NCI-H2081 (cell line): ENCODE measurements around the gene ZSCAN20.
"Not testable (repeated sequence)": the region's sequence is repeated elsewhere in the genome, so short reads cannot be mapped to it uniquely, and the experiment has no call there.

Experiments used
- DNase-seq, 2 experiments: peaks; one replicate each; lab custom pipeline; 2025; lab: John Stamatoyannopoulos, UW

Gene ZSCAN20

DNA sequence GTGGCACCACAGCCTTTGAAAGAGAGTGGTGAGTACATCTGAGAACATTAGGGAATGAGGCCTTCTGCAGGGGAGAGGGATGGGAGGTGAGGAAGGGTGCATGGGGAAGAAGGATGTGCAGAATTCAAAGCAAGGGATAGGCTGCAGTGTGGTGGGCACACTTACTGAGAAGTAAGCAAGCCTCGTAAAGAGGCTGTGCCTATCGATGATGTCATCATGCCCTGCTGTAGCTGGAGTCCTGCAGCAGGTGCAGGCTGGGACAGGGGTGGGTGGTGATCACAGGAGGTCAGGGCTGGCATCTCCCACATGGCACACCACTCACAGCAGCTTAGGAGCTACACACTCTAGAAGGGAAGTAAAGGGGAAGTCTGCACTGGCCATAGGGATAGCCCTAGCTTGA, 16.2 kb downstream of the ZSCAN20 start:
- DNase-seq: no peak

DNA sequence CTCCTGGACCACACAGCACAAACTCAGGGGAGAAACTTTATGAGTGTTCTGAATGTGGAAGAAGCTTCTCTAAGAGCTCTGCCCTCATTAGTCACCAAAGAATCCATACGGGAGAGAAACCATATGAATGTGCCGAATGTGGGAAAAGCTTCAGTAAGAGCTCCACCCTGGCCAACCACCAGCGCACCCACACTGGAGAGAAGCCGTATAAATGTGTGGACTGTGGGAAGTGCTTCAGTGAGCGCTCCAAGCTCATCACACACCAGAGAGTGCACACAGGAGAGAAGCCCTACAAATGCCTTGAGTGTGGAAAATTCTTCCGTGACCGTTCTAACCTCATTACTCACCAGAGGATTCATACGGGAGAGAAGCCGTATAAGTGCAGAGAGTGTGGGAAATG, 22.5 kb downstream of the ZSCAN20 start:
- DNase-seq: no peak

DNA sequence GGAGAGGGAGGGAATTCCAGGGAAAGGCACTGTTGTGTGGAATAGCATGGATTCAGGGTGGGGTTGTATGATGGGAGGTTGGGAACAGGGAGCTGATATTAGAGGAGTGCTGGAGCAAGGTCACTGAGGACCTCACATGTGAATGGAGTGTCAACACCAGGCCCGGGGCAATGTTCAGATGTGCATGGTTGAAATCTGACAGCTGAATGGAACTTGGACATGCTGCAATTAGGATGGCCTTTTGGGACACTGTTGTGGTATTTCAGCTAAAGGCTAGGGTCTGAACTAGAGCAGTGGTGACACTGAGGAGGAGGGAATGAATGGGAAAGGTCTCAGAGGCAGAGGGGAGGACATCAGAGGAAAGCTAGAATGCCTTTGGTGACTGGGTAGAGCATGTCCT, 25.0 kb downstream of the ZSCAN20 start:
- DNase-seq: no peak

DNA sequence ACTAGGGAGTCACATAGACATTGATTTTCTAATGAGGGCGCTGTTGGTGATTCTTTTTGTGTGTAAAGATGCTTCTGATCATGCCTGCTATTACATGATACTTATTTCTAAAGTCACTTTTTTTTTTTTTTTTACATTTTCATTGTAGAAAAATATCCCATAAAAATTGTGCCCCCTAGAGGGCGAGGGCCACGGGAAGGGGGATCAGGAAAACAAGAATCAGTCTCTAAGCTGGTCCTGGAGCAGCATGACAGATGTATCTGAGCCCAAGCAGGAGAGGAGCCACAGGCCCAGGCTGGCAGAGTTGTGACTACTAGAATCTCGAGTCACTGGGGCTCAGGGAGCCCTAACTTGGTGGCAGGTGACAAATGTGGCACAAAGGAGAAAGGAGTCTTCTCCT, 28.1 kb downstream of the ZSCAN20 start:
- no peak for DNase-seq

DNA sequence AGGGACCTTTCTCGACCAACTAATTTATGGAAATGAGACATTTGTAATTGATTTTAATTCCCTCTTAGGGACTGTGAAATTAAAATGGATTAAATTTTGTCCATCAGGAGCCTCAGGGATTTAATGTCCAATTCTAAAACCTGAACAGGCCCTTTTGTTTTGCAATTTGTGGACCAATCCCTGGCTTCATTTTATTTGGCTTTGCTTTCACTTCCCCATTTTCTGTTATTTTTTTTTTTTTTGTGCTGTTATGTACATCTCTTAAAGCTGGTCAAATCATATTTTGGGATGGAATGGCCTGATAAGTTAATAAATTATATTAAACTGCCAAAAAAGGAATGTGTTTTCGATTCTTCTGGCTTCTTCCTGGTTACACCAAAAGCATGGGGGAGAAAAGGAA, 28.9 kb downstream of the ZSCAN20 start:
- DNase-seq: no peak

DNA sequence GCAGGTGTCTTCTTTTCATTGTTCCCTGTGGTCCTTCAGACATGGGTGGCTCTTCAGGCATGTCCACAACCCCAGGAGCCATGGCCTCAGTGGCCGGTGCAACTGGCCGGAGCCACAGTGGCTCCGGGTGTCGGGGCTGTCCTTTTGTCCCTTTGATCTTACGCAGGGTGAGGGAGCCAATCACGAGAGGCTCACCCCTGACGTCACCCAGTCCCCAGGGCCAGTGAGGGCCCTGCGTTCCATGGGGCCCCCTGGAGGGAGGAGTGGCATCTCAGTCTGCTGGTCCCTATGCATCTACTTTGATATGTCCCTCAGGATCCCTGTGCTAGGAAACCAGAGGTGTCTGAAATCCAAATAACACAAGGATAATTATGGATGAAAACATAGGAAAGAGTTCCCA, 29.3 kb downstream of the ZSCAN20 start:
- DNase-seq: no peak

DNA sequence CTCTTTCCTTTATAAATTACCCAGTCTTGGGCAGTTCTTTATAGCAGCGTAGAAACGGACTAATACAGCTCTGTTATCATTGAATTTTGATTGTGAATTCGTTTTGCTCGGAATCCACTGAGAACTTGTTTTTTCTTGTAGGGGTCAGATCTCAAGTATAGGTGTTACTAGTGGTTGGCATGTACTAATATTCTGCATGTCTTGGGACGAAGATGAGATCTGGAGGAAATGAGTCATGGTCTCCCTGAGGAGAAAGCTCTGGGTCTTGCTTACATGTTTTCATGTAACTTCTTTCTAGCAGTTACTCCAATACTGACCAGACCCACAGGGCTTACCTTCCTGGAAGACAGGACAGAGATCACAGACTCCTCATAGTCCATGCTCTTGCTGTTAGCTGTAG, 30.3 kb downstream of the ZSCAN20 start:
- no peak for DNase-seq

DNA sequence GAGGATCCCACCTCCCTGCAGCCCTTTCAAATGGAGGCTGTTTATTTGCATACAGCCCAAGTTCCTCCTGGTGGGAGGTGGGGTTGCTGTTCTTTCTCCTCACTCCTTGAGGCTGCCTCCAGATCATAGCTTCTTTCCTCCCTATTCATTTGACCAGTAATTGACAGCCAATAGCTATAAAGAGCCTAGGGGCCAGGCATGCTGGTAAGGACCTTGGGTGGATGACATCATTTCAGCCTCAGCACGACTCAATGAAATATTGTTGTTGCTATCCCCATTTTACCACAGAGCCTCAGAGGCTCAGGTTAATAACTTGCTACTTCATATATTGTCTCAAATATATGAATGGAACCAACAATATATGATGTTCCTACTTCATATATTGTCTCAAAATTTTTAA, 31.1 kb downstream of the ZSCAN20 start:
- no peak for DNase-seq

DNA sequence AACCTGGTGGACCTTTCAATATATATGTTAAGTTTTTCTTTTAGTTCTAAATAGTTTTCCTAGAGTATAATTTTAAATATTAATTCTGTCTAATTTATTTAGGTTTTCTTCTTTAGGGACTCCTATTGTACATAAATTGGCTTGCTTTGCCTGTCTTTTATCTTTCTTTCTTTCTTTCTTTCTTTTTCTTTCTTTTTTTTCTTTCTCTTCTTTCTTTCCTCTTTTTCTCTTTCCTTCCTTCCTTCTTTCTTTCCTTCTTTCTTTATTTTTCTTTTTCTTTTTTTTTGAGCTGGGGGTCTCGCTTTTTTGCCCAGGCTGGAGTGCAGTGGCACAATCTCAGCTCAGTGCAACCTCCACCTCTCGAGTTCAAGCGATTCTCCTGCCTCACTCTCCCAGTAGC, 35.2 kb downstream of the ZSCAN20 start:
- DNase-seq: no peak

DNA sequence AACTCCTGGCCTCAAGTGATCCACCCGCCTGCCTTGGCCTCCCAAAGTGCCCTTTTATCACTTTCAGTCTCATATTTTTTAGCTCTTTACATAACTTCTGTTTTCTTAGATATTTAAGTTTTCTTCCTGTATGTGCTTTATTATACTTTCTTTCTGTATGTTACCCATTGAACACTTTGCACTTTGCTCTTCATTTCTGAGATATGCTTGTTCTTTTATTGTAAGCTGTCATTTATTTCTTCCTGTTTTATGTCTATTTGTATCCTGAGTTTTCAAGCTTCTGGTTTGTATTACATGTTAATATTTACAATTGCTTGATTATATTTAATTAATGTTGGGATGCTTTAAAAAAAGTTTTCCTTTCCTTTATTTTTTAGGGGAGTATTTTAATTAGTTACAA, 35.7 kb downstream of the ZSCAN20 start:
- no peak for DNase-seq

DNA sequence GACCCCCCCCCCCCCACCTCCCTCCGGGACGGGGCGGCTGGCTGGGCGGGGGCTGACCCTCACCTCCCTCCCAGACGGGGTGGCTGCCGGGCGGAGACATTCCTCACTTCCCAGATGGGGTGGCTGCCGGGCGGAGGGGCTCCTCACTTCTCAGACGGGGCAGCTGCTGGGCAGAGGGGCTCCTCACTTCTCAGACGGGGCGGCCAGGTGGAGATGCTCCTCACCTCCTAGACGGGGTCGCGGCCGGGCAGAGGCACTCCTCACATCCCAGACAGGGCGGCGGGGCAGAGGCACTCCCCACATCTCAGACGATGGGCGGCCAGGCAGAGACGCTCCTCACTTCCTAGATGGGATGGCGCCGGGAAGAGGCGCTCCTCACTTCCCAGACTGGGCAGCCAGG, 36.8 kb downstream of the ZSCAN20 start:
- not testable (repeated sequence) for DNase-seq

DNA sequence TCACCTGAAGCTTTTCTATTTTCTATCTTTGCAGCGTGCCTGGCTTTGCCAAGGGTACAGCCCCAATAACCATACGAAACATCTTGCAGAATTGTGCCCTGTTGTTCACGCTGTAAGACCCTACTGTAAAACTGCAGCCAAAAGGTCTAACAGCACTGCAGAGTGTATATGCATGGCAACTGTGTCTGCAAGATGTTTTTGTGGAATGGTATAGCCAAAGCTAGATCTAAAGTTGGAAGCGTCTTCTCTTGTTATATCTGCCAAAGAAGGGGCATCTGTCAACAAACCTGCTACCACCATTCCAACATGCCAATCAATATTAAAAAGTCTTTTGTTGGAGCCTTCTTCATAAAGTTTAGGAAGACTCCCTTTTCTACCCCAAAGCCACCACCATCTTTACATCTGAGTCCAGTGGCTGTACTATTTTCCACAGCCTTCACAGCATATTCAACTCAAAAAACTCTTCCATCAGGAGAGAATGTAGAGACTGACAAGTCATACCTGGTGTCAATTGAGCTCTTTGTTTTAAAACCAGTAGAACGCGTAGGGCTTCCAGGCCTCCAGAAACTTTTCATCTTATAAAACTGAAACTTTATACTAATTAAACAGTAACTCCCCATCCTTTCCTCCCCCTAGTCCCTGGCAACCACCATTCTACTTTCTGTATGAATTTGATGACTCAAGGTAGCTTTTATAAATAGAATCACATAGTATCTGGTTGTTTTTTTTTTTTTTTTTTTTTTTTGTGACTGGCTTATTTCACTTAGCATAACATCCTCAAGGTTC, 40.0 kb downstream of the ZSCAN20 start:
- no peak for DNase-seq

DNA sequence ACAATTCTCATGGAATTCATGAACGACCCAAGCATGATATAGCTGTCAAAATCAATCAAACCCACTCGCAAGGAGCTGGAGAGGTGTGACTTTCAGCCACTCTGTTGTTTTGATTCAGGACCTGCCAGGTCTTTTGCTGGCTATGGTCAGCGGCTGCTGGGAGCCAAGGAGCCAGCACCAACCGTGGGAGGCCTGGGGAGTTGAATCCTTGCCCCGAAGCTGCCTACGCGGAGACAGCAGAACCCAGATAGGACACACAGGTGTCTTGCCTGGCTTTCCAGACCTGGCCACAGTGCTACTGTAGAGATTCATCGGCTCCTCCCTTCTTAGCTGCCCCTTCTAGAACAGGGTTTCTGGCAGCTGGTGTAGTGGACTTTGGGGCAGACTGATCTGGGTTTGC, 42.7 kb downstream of the ZSCAN20 start:
- no peak for DNase-seq

DNA sequence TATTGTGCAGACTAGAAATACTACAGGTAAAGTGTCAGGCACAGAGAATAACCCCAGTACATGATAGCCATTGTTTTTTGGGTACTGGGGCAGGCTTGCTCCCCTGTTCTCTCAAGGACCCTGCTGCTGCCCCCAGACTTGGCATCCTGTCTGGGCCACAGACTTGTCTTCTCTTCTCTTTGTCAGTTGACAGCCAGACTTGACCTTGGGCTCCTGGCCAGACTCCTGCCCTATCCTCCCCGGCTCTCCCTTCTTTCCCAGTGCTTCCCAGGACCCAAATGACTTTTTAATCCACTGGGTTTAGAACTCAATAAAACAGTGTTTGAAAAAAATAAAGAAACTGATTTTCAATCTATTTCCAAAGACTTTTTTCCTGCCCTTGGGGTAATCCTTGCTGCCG, 43.2 kb downstream of the ZSCAN20 start:
- no peak for DNase-seq

DNA sequence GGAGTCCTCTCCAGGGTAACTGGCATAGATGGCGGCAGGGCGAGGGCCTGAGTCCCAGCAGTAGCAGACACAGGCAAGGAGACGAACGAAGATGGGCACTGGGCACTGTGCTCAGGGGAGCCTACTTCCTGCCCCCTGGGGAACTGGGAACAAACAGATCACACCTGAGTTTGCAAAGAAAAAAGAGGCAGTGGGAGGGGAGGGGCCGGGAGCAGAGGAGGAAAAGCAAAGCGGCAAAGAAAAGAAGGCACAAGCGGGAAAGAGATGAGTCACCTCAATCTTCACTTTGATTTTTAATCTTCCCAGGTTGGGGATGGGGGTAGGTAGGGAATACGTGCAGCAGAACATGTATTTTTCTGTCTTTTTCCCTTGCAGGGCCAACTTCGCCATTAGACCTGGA, 44.0 kb downstream of the ZSCAN20 start:
- DNase-seq: no peak

DNA sequence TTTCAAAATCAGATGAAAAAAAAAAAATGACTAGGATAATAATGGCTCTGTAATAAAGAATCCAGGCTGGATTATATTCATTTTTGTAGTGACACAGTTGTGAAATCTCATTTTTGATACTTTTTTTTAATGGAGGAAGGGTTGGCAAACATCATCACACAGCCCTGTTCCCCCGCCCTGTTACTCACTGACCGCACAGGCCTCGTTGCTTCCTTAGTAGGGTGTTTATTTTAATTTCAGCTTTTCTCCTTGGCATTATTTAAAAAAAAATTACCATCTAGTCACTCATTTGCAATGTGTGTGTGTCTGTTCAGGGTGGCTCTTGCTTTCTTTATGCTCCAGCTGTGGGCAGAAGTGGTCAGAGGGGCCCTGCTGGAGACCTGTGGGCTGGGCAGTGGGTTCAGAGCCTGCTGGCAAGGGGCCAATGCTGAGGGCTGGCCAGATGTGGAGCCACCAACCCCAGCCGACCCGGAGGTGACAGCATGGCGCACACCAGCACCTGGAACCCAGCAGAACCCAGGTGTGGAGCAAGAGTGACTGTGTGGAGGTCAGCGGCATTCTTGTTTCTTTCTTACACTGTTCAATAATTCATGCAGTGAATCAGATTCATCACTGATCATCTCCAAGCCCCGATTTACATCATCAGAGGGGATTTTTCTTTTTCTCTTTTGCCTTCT, 44.6 kb downstream of the ZSCAN20 start:
- DNase-seq: no peak

DNA sequence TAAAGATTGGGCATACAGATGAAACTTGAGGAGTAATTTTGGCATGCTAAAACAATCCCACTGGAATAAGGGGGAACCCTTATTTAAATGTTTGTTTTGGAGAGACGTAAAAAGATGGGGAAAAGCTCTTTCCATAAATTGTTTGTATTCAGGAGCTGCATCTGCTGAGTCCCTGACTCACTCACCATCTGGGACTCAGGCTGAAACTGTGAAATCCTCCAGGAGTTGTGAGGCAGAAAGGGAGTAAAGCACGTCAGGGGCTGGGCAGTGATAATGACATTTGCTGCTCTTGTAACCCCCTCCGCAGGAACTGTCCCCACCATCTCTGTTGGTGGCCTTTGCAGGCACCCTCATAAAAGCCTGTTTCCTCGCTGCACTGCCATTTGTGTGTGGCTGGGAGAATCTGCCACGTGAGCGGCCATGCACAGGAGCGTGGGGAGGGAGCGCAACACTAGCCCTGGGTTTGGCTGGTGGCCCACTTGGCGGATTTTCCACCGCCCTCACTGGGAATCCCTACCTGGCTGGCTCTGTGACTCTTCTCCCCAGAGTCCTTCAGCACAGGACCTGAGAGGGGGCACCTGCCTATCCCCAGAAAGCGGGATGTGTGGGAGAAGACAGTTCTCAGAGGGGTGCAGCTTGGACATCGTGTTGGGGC, 45.3 kb downstream of the ZSCAN20 start:
- DNase-seq: no peak

DNA sequence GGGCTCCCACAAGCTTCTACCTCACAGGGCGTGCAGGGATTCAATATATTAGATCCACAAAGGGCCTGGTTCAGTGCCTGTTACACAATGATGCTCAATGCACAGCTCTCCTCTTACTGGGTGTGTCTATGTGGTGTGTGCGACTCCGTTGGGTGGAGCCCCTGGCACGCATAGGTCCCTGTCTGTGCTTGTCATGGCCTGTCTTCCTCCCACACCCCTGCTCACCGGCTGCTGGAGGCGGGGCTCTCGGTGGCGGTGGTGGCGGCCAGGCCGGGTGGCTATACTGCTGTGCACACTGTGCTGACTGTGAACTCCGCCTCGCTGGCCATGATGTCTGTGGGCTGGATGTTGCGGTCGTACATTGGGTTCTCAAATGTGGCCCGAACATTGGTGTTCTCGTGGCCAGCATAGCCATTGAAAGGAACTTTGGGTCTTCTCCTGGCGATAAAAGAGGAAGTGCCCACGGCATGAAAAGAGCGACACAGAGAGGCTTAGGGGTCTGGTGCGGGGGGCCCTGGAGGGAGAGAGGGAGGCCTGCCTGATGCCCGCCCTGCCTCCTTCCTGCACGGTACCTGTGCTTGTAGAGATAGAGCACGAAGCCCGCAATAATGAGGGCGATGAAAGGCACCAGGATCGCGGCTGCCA, 46.9 kb downstream of the ZSCAN20 start:
- DNase-seq: no peak

DNA sequence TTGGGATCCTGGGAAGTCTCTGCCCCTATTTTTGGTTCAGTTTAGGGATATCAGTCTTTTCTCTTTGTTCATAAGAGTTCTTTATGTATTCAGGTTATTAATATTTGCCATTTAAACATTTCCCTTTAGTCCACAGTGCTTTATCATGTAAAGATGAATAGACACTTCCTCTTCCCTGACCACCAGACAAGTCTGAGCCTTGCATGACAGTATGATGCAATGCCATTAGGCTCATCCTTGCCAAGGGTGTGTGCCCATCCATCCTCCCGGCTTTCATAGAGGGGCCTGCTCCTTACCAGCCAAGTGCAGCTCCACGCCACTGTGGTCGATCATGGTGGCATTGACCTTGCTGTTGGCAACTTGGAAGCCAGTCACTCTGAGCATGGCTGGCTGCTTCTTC, 52.1 kb downstream of the ZSCAN20 start:
- DNase-seq: no peak

DNA sequence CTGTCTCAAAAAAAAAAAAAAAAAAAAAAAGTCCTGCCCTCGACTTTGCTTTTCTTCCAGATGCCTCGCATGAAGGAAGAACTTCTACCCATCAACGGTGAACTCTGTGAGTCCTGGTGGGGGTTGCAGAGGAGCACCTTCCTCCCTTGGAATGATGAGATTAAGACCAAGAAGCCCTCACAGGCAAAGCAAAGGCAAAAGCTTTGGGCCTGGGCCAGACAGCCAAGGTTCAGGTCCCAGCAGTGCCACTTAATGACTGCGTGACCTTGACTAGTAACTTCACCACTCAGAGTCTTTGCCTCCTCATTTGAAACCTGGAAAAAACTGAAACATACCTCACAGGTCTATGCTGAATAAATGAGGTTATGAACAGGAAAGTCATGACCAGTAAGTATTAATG, 55.5 kb downstream of the ZSCAN20 start:
- no peak for DNase-seq

DNA sequence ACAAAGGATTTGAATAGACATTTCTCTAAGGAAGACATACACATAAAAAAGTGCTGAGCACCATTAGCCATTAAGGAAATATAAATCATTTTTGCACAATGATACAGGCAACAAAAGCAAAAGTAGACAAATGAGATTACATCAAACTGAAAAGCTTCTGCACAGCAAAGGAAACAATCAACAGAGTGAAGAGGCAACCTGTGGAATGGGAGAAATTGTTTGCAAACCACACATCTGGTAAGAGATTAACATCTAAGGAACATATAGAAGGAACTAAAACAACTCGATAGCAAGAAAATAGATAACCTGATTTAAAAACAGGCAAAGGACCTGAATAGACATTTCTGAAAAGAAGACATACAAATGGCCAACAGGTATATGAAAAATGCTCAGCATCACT, 57.5 kb downstream of the ZSCAN20 start:
- DNase-seq: no peak

DNA sequence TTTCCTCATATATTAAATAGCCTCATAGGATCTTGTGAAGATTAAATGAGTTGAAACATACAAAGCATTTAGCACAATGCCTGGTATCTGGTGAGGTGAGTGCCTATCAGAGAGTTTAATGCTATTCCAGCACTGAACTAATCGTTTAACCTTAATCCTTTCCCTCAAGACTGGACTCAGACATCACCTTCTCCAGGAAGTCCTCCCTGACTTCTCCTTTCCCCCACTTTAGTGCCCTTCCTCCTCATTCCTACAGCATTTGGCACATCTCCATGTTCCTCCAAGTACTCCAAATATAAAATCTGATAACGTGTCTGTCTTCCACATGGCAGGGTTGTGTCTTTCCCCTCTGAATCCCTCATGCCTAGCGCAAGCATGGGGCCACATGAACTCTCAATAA, 59.8 kb downstream of the ZSCAN20 start:
- no peak for DNase-seq

DNA sequence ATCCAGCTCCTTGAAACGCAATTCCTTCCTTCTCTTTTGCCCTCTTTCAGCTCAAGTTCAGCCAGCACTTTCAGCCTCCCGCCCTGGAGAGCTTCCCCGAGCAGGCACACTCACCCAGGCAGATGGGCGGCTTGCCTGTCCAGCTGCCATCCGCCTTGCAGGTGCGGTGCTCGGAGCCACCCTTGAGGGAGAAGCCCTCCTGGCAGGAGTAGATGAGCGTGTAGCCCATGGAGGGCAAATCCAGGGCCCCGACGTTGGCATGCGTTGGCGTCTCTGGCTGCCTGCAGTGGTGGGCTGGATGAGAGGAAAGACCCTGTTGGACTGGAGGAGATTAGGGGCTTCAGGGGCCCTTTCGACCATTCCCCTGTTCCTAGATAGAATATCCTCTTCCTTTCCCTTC, 60.5 kb downstream of the ZSCAN20 start:
- DNase-seq: no peak
